Frontal cortex (tissue), 4 donors: ENCODE data around the gene NALCN. TPM values are rescaled to one million over a fixed set of nuclear protein-coding genes. Genes with fewer than 3 reads are reported as not detected.

Experiments
- DNase-seq, 2 donors: peaks; one replicate each; pipeline ENCODE4 v3.0.0; 2012; ENCODE audit warnings: low spot score in 2 of 2
- FAIRE-seq: peaks from 2 replicates; lab custom pipeline; 2012; peaks lifted over from hg19 to GRCh38; lab: Jason Lieb, UNC
- total RNA-seq: library from RNA; depleted of rRNA; stranded (reverse); fragments of >200 nt; gene quantifications from one replicate; pipeline ENCODE4 v1.2.3, GENCODE V29; 2014
- donor health status: control.
- donor health status: control.
- donor health status: control.

Gene NALCN
- total RNA-seq, 1 donor from 2014 or later: 34.6 TPM

DNA sequence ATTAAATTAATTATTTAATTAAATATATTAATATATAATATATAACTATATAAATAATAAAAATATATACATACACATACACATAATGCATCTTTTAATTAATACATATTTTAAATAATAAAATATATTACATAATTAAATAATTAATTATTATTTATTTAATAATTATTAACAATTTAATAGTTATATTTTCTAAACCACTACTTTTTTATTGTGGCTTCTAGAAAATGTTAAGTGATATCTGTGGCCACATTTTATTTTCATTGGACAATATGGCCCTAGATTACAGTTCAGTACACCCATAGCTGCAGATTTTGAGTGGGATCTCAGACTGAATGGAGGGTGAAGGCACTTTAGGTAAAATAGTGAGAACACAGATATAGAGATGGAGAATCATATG is 335.7 kb downstream of the NALCN start:
- DNase-seq: no peak

DNA sequence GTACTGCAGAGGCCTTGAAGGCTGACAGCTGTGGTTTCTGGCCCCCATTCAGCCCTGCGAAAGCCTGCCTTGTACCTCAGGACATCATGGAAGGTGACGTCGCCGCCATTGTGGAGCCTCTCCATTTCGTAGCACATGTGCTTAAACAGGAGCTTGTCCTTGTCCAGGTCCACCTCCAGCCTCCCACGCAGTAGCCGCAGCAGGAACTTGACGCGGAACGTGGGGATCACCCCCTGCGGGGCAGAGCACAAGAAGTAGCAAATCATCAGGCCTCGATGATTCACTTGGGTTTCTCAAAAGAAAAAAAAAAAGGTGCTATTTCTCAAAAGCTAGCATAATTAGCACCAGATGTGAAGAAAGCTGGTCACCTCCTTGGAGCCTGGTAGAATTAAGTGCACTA is 351.0 kb downstream of the NALCN start:
- FAIRE-seq: no peak
- DNase-seq: no peak

More for the DNA sequence above, 335.7 kb downstream of the NALCN start:
- no peak for FAIRE-seq

DNA sequence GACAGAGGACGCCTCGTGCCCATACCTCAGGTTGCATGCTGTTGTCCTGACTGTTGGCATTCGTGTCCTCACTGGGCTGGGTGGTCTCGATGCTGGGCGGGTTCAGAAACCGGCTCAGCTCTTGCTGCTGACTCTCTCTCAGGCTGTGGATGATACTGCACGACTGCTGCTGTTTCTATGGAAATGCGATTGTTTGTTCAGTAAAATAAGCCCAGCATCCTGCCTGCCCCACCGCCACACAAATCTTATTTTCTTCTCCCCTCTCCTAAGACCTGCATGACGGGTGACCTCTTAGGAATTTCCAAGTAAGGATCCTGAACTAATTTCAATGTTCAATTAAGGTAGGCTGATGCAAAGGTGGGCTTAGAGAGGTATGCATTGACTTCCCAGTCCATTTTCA is 356.5 kb downstream of the NALCN start:
- DNase-seq (no peak), FAIRE-seq (no peak)

DNA sequence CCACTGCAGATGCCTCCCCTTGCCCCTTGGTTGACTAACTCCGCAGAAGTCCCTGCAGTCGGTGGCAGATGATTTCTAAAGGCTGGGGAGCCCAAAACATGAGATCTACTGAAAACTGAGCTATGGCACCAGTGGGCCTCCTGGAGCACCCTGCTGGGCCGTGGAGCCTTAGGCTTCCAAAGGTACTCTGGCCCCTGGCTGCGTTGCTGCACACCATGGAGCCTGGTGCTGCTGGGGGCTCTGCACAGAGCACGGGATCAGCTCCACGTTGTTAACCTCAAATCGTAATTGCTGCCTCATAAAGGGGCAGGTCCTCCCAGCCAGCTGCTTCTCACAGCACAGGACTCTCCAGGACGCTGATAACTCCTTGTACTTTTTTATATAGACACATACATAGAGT is 357.5 kb downstream of the NALCN start:
- no peak for FAIRE-seq
- no peak for DNase-seq

DNA sequence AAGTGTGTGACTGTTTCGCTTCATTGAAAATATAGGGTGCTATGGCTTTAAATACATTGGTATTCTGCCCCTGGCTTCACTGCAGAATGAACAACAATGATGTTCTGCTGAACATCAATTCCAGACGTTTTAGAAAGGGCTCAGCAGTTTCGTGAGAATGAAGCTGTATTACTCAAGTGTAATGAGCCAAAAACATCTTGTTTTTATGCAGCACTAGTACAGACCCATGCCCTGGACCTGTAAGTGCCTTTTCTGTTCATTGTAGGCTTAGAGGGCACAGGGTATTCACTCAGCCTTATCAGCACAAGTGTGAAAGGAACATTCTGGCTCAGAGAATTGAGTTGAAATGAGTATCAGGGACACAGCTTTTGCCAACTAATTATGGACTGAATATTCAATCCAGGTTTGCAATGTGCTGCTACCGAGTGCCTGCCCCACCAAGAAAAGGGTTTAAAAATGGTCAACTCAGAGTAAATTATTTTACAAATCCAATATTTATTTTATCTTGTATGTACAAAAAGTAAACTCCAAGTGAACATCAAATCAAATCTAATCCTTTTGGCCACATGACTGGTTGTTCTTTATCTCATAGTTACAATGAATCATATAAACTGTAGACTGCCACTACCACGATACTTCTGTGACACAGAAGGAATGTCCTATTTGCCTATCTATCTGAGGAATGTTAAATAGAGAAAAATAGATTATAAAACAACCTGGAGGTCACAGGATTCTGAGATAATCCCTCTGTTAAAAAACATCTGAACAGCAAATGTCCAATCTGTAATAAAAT is 362.8 kb downstream of the NALCN start:
- FAIRE-seq: no peak
- no peak for DNase-seq

DNA sequence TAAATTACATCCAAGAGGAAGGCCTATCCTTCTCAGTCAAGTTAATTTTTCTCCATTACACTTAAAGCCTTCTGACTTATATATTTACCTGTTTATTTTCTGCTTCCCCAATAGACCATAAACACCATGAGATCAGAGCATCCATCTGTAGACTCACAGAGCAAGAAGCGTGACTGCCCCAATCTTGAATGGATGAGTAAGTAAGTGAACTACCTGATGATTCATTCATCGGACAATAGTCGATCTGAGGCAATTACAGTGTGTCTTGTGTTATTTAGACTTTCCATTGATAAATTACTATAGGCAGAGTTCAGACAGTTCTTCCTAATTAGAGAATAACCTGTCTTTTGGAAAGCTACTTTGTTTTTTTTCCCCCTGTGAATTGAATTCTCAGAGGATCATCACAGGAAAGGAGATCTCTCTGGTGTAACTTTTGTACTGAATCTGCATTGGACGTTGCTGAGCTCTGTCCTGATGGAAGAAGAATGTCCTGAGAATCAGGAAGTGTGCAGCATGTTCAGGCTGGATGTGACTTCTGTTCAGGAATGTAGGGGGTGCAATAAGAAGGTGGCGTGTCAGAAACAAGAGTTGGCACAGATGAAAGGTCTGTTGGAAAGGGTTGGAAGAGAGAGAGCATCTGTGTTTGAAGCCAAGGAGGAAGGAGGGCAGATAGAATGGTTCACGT is 367.0 kb downstream of the NALCN start:
- no peak for DNase-seq
- no peak for FAIRE-seq

DNA sequence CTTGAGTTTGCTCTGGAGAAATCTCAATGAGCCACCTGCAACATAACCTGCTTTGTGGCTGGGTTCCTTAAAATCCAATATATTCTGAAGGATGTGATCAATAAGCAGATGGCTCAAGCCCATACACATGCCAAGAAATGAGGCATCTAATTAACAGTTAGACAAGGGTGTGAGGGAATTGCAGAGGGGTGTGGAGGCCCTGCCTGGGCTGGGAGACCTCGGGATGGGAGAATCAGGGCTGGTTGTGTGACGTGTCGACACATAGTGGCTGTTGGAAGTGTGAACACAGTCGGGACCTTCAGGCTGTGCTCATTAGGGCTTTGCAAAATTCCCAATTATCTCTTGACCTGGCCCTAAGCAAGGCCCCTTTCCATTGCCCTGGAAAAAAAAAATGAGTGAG is 379.8 kb downstream of the NALCN start:
- DNase-seq (no peak), FAIRE-seq (no peak)

DNA sequence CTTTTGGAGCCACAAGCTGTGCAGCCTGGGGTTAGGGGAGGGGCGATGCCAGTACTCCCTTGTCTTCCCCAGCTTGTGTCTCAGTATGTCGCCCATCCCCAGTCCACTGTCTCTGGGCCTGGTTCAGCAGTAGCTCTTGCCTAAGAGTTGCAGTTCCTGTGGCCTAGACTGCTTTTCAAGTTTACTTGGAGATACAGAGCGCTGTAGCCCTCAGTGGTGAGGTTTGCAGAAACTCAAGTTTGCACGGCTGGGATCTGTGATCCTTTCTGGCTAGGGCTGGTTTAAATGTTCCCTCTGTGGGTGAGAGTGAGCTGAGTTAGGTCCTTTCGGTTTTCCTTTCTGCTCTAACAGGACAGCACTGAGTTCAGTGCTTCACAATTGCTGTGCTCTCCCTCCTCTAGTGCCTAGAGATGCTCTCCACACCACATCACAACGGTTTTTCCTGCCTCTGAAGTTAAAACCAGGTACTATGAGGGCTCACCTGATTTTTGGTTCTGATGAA is 381.1 kb downstream of the NALCN start:
- DNase-seq: no peak
- FAIRE-seq: no peak

DNA sequence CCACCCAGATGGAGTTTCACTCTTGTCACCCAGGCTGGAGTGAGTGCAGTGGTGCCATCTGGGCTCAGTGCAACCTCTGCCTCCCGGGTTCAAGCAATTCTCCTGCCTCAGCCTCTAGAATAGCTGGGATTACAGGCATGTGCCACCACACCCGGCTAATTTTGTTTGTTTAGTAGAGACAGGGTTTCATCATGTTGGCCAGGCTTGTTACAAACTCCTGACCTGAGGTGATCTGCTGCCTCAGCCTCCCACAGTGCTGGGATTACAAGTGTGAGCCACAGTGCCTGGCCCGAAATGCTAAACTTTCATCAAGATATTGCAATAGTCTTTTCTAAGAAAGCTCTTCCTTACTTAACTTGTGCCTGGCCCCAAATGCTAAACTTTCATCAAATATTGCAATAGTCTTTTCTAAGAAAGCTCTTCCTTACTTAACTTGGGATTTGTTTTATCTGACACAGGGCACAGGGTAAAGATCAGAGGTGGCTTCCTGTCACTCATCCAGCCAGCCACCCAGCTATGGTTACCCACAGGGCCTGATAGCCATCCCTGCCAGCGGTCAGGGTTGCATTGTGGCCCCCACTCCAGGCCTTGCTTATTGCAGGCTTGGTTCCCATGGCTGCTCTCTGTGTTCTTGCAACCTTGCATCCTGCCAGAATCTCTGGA is 389.4 kb downstream of the NALCN start:
- FAIRE-seq: no peak

DNA sequence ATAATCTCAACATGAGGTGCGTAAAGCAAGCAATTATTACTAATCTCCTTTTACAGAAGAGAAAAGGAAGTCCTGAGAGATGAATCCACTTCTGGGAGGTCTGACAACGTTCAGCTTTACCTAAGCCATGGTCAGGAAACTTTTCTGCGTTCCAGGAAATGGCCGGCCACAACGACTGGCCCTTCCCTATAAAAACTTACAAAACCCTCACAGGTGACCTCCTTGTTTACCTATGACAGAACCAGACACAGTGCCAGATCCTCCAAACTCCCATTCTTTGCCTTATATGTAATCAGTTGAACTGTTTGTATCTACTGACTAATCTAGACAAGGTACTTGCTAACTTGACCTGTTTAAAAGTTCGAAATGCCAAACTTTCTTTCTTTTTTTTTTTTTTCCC is 390.0 kb downstream of the NALCN start:
- FAIRE-seq (no peak), DNase-seq (no peak)

More for the DNA sequence above, 389.4 kb downstream of the NALCN start:
- DNase-seq: no peak

DNA sequence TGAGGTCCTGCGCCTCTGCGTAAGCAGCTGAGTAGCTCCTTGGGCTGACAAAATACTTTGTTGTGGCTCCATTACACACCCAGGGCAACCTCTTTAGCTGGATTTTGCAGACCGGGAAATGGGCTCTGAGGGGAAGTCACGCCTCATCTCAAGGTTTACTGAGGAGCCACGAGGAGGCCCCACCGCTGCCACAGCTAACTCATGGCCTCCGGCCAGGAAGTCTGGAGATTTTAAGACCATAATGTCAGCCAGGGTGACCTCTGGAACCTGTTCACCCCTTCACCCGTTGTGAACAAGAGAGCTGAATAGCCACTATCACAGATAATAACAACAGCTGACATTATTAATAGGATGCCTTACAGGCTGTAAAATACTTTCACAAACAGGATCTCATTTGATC is 390.4 kb downstream of the NALCN start:
- FAIRE-seq (no peak), DNase-seq (no peak)

DNA sequence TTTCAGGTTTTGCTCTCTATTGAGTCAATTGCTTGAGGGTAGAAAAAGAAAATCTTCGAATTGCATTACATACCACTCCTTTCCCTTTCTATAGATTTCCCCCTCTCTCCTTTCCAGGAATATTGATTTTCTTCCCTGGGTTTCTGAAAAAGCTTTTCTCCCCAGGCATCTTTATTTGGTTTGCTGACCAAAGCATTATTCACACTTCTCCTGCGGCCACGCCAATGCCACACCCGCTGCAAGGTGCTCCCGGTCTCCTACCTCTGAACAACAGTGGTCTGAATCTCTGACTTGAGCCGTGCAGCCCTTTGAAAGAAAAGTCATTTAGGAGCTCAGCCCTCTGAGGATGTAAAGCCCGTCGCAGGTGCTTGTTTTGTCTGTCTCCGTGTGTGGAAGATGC is 390.8 kb downstream of the NALCN start:
- no peak for FAIRE-seq

DNA sequence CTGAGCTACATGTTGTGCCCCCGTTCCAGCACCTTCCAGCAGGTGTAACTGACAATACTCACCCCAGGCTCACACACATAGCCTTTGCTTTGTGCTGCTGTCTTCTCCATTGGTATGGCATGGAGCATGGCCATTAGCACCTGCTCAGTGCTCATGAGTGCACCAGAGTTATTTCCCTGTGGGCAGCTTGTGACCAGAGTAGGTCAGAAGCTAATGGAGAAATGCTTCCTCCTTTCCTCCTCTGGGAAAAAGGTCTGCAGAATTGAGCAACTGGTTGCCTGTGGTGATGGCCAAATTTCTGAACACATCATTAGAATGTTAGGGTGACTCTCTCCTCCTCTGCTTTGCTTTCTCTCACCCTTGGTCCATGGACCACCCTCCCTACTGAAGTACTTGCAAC is 397.2 kb downstream of the NALCN start:
- no peak for FAIRE-seq
- DNase-seq: no peak

More for the DNA sequence above, 390.8 kb downstream of the NALCN start:
- no peak for DNase-seq

DNA sequence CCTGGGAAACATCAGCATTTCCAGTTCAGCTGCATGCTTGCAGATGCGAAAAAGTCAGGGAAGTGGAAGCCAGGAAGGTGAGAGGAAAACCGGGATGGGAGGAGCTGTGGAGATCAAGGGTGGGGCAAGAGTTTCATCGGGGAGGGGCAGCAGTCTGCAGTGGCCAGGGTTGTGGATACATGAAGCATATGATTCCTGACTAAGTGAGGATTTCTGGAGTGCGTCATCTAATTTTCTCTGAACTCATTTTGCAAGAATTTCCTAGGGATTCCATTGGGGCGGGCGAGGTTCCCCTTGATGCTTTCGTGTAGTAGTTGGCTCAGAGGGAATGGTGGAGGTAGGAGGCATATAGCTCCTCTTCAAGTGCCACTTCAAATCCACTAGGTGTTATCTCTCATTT is 397.6 kb downstream of the NALCN start:
- DNase-seq (no peak), FAIRE-seq (no peak)

DNA sequence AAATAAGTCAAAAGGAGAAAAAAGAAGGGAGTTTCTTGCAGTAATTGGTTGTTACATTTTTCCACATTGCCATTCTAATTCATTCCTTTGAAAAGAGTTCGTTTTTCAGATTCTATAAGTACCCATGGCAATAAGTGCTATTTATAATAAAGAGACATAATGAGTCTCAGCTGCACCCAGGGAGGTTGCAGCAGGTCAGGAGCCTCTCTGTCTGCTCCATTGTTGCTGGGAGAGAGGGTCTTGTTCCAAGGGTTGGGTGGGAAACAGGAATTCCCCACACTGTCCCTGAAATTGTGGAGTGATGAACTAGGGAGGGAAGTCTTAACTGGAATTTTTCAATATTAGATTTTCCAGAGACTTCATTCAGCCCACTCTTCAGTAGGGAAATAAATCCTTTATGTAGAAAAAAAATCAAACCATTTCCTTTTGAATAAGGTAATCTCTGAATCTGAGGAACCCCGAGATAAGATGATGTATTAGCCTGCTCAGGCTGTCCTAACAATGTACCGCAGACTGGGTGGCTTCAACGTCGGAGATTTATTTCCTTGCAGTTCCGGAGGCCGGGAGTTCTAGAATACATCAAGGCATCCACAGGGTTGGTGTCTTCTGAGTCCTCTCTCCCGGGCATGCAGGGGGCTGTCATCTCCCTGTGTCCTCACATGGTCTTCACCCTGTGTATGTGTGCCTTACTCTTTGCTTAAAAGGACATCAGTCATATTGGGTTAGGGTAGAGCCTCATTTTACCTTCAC is 399.0 kb downstream of the NALCN start:
- FAIRE-seq (no peak), DNase-seq (no peak)

DNA sequence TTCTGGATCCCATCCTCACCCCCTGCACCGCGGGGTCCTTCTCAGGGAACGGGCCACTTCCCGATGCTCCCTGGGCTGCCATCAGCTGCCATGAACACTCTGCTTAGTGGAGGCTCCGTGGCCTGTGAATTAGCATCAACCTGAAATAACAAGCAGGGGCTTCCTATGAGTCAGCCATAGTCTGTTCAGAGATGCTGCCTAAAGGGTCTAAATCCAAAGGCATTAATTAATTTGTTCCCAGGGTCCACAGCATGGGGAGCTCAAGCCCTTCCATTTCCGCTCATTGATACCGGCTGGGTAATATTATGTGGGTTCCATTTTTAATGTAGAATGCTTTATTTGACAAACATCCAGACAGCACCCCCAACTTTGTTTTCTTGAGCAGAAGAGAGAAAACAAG is 399.8 kb downstream of the NALCN start:
- FAIRE-seq (no peak), DNase-seq (no peak)

DNA sequence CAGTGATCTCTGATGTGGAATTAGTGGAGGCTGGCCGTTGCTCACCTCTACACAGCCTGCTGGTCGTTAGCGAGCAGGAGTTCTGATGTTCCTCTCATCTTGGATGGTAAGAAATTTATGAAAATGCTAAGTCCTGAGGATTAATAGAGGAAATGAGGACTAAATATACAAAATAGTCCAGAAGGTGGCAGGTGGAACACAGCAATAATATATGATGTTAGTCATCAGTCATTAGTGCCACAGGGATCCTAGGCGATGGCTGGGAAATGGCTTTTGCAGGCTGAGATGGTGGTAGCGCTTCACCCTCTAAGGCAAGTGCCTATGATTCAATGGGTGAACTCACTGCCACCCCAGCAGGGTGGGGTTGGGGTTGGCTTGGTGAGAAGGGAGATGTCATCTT is 403.1 kb downstream of the NALCN start:
- DNase-seq (no peak), FAIRE-seq (no peak)

DNA sequence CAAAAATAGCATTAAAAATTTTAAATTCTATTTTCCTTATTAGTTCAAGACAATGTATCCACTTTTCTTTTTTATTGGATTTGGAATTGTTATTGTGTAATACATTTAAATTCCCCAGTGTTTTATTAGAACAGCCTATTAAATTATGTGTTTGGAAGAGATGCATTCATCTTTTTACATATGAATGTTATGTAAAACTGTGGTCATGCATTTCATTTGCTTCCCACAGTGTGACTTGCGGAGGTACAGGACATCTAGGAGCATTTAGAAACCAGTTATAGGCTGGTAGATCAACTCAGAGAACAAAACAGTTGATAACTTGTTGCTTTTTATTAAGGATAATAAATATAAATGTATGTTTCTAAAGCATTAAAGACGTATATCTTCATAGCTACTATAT is 406.2 kb downstream of the NALCN start:
- FAIRE-seq (no peak), DNase-seq (no peak)

DNA sequence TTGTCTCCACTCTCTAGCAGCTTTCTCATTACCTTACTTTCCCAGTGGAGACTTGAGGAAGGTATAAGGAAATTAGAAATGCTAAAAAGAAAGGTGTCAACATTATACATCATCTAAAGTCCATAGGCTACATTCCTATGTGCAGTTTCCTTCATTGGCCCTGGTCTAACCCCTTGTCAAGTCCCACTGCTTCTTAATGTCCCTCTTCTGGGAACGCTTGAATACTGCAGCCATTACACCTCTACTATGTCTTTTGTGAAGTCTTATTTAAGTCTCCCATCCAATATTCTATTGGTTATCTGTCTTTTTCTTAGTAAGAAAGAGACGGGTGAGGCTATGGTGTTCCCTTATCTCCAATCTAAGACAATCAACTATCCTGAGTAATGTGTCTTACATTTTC is 409.1 kb downstream of the NALCN start:
- no peak for FAIRE-seq
- no peak for DNase-seq
